A549 (cell line): Measurements from ENCODE around the gene ASPN.

Experiments
- CTCF ChIP-seq: fragments of >200 bp; sonication (Bioruptor Twin); formaldehyde crosslinking; IDR thresholded peaks from 3 replicates; pipeline ENCODE4 v1.5.1; 2016
- HOXA7 ChIP-seq: fragments of 250-450 bp; sonication (Bioruptor Pico); IDR thresholded peaks from 2 replicates; pipeline ENCODE4 v1.5.0; 2020; ENCODE audit warnings: mild to moderate bottlenecking, moderate library complexity
- KDM5A ChIP-seq: fragments of 200-600 bp; sonication (generic); IDR thresholded peaks from 2 replicates; pipeline ENCODE4 v1.6.1; 2016; ENCODE audit warnings: antibody characterized with exemption, mild to moderate bottlenecking
- POLR2A ChIP-seq: IDR thresholded peaks from 2 replicates; pipeline ENCODE4 v1.6.1; 2012; ENCODE audit warnings: mild to moderate bottlenecking, low read length
- RFX5 ChIP-seq: fragments of 450-650 bp; IDR thresholded peaks from 2 replicates; pipeline ENCODE4 v1.7.1; 2014; ENCODE audit warnings: antibody characterized with exemption, mild to moderate bottlenecking, moderate library complexity
- TF ChIP-seq, protein P1 (sequence below): fragments of 250-450 bp; sonication (Bioruptor Pico); IDR thresholded peaks from 2 replicates; pipeline ENCODE4 v1.5.0; 2021; ENCODE audit warnings: mild to moderate bottlenecking, moderate library complexity, borderline replicate concordance

DNA sequence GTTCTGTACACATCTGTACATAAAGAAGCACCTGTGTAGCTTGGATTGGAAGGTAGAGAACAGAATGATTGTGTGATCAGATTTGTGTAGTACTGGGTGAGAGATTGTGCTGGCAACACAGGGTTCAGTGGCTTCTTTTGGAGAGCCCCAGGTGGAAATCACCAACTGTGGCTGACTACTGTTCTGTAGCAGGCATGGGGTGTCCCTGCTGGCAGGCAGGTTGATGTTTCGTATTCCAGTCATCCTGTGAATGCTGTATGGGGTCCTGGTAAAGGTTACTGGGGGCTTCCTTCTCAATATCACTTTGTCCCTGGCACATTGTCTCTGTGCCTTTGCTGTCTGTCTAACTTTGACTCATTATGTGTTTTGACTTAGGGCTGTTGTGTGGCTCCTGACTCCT, 5.3 kb downstream of the ASPN start:
- TF ChIP-seq KDM5A (no peak), RFX5 (no peak), HOXA7 (no peak), POLR2A (no peak), CTCF (no peak)
- TF ChIP-seq, protein P1, sequence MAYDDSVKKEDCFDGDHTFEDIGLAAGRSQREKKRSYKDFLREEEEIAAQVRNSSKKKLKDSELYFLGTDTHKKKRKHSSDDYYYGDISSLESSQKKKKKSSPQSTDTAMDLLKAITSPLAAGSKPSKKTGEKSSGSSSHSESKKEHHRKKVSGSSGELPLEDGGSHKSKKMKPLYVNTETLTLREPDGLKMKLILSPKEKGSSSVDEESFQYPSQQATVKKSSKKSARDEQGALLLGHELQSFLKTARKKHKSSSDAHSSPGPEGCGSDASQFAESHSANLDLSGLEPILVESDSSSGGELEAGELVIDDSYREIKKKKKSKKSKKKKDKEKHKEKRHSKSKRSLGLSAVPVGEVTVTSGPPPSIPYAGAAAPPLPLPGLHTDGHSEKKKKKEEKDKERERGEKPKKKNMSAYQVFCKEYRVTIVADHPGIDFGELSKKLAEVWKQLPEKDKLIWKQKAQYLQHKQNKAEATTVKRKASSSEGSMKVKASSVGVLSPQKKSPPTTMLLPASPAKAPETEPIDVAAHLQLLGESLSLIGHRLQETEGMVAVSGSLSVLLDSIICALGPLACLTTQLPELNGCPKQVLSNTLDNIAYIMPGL = no peak
